A549 (cell line): Measurements from ENCODE around the gene MYRIP.

Experiments used
- CEBPB ChIP-seq, 2 experiments: fragments of >200 bp in 1 of 2; sonication (Bioruptor Twin) in 1 of 2; formaldehyde crosslinking in 1 of 2; IDR thresholded peaks; 2 replicates each; pipeline ENCODE4 v1.6.1; 2012 to 2016
- EP300 ChIP-seq, 2 experiments: fragments of >200 bp; sonication (Bioruptor Twin); formaldehyde crosslinking; IDR thresholded peaks; 2 replicates in 1 of 2; 3 replicates in 1 of 2; pipeline ENCODE4 v1.6.1; 2016 to 2017
- FOSL2 ChIP-seq, 2 experiments: fragments of 450-650 bp in 1 of 2; fragments of >200 bp in 1 of 2; sonication (Bioruptor Twin) in 1 of 2; formaldehyde crosslinking; IDR thresholded peaks; 2 replicates each; pipeline versions ENCODE4 v1.5.0 to v1.6.1; 2016 to 2020; ENCODE audit warnings: mild to moderate bottlenecking in 1 of 2, moderate library complexity in 1 of 2
- KDM5A ChIP-seq: fragments of 200-600 bp; sonication (generic); IDR thresholded peaks from 2 replicates; pipeline ENCODE4 v1.6.1; 2016; ENCODE audit warnings: antibody characterized with exemption, mild to moderate bottlenecking
- PHF8 ChIP-seq: fragments of 200-600 bp; sonication (generic); IDR thresholded peaks from 2 replicates; pipeline ENCODE4 v1.6.1; 2016; ENCODE audit warnings: low read depth, mild to moderate bottlenecking, antibody characterized with exemption, moderate library complexity, borderline replicate concordance
- POLR2A ChIP-seq: IDR thresholded peaks from 2 replicates; pipeline ENCODE4 v1.6.1; 2012; ENCODE audit warnings: mild to moderate bottlenecking, low read length
- POLR2AphosphoS2 ChIP-seq: conservative IDR thresholded peaks from 2 replicates; pipeline ENCODE4 v1.6.1; 2012; ENCODE audit warnings: low read length, improper control_type of control experiment, inconsistent platforms
- RCOR1 ChIP-seq: fragments of 150-350 bp; IDR thresholded peaks from 2 replicates; pipeline ENCODE4 v1.6.1; 2014; ENCODE audit warnings: antibody characterized with exemption, low read length, low read depth
- TF ChIP-seq, protein P1 (sequence below): fragments of >200 bp; sonication (Bioruptor Twin); formaldehyde crosslinking; IDR thresholded peaks from 3 replicates; pipeline ENCODE4 v1.5.1; 2016
- TF ChIP-seq, protein P2 (sequence below): fragments of 150-350 bp; IDR thresholded peaks from 2 replicates; pipeline ENCODE4 v1.6.1; 2014; ENCODE audit warnings: low read depth, mild to moderate bottlenecking, low read length
- TF ChIP-seq, protein P3 (sequence below): fragments of 200-600 bp; sonication (generic); IDR thresholded peaks from 2 replicates; pipeline ENCODE4 v1.6.1; 2016; ENCODE audit warnings: antibody characterized with exemption, mild to moderate bottlenecking, moderate library complexity
- TF ChIP-seq, protein P4 (sequence below): IDR thresholded peaks from 2 replicates; pipeline ENCODE4 v1.6.1; 2012; ENCODE audit warnings: low read depth, borderline replicate concordance

DNA sequence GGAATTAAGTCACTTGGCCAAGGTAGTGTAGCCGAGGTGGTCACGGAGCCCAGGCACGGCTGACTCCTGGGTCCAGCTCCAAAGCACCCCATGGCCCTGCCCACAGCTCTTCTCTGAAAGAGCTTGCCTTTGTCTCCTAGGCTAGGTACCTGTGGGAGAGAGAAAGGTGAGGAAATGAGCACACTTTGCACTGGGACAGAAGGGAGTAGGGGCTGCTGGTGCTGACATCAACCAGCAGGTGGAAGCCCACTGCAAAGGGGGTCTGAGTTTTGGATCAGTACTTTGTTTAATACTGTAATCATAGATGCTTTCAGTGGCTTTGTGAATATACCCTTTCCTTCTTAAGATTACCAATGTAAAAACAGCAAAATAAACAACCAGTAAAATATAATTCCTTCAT lies 371.8 kb downstream of the MYRIP start:
- TF ChIP-seq, protein P1, sequence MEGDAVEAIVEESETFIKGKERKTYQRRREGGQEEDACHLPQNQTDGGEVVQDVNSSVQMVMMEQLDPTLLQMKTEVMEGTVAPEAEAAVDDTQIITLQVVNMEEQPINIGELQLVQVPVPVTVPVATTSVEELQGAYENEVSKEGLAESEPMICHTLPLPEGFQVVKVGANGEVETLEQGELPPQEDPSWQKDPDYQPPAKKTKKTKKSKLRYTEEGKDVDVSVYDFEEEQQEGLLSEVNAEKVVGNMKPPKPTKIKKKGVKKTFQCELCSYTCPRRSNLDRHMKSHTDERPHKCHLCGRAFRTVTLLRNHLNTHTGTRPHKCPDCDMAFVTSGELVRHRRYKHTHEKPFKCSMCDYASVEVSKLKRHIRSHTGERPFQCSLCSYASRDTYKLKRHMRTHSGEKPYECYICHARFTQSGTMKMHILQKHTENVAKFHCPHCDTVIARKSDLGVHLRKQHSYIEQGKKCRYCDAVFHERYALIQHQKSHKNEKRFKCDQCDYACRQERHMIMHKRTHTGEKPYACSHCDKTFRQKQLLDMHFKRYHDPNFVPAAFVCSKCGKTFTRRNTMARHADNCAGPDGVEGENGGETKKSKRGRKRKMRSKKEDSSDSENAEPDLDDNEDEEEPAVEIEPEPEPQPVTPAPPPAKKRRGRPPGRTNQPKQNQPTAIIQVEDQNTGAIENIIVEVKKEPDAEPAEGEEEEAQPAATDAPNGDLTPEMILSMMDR: no peak
- TF ChIP-seq CEBPB (IDR thresholded peaks at IDR 0.05) (no peak), POLR2A (no peak), KDM5A (no peak), RCOR1 (no peak), EP300 (IDR thresholded peaks at IDR 0.05) (no peak), POLR2AphosphoS2 (no peak), PHF8 (no peak), FOSL2 (IDR thresholded peaks at IDR 0.05) (no peak), FOSL2 (CRISPR knock-in tag; IDR thresholded peaks at IDR 0.05) (no peak)
- TF ChIP-seq, protein P2, sequence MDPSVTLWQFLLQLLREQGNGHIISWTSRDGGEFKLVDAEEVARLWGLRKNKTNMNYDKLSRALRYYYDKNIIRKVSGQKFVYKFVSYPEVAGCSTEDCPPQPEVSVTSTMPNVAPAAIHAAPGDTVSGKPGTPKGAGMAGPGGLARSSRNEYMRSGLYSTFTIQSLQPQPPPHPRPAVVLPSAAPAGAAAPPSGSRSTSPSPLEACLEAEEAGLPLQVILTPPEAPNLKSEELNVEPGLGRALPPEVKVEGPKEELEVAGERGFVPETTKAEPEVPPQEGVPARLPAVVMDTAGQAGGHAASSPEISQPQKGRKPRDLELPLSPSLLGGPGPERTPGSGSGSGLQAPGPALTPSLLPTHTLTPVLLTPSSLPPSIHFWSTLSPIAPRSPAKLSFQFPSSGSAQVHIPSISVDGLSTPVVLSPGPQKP: no peak
- TF ChIP-seq, protein P3, sequence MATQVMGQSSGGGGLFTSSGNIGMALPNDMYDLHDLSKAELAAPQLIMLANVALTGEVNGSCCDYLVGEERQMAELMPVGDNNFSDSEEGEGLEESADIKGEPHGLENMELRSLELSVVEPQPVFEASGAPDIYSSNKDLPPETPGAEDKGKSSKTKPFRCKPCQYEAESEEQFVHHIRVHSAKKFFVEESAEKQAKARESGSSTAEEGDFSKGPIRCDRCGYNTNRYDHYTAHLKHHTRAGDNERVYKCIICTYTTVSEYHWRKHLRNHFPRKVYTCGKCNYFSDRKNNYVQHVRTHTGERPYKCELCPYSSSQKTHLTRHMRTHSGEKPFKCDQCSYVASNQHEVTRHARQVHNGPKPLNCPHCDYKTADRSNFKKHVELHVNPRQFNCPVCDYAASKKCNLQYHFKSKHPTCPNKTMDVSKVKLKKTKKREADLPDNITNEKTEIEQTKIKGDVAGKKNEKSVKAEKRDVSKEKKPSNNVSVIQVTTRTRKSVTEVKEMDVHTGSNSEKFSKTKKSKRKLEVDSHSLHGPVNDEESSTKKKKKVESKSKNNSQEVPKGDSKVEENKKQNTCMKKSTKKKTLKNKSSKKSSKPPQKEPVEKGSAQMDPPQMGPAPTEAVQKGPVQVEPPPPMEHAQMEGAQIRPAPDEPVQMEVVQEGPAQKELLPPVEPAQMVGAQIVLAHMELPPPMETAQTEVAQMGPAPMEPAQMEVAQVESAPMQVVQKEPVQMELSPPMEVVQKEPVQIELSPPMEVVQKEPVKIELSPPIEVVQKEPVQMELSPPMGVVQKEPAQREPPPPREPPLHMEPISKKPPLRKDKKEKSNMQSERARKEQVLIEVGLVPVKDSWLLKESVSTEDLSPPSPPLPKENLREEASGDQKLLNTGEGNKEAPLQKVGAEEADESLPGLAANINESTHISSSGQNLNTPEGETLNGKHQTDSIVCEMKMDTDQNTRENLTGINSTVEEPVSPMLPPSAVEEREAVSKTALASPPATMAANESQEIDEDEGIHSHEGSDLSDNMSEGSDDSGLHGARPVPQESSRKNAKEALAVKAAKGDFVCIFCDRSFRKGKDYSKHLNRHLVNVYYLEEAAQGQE: no peak
- TF ChIP-seq, protein P4, sequence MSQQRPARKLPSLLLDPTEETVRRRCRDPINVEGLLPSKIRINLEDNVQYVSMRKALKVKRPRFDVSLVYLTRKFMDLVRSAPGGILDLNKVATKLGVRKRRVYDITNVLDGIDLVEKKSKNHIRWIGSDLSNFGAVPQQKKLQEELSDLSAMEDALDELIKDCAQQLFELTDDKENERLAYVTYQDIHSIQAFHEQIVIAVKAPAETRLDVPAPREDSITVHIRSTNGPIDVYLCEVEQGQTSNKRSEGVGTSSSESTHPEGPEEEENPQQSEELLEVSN: no peak
